Naive B cell (primary cell): ENCODE data around the gene ASPG. TPM values are rescaled to one million over a fixed set of nuclear protein-coding genes. Genes with fewer than 3 reads are reported as not detected.

ENCODE experiments used
- ATAC-seq, 2 donors: fragments of 150-1000 bp; cut with Tn5 transposase; 2 replicates each; pipeline ENCODE4 v1.10.0; 2021; ENCODE audit warnings: low read depth in 2 of 2, mild to moderate bottlenecking in 2 of 2, moderate library complexity in 2 of 2
- DNase-seq: peaks from one replicate; pipeline ENCODE4 v3.0.0; 2022
- H3K27ac Mint-ChIP-seq, 6 donors: one replicate each; pipeline ENCODE4 v1.8.0; 2020 to 2022; ENCODE audit warnings: mild to moderate bottlenecking in 6 of 6, mixed read lengths in 6 of 6, moderate library complexity in 5 of 6, inconsistent platforms in 2 of 6
- H3K27me3 Mint-ChIP-seq, 3 donors: one replicate each; pipeline ENCODE4 v1.8.0; 2021 to 2022; ENCODE audit warnings: mixed read lengths in 3 of 3, mild to moderate bottlenecking in 1 of 3
- H3K36me3 Mint-ChIP-seq, 2 donors: one replicate each; pipeline ENCODE4 v1.8.0; 2020 to 2022; ENCODE audit warnings: mixed read lengths in 2 of 2, inconsistent platforms in 1 of 2, mild to moderate bottlenecking in 1 of 2
- H3K4me1 Mint-ChIP-seq, 3 donors: one replicate each; pipeline ENCODE4 v1.8.0; 2020 to 2022; ENCODE audit warnings: mixed read lengths in 3 of 3, inconsistent platforms in 1 of 3, mild to moderate bottlenecking in 1 of 3, moderate library complexity in 1 of 3
- H3K4me3 Mint-ChIP-seq, 8 donors: one replicate each; pipeline ENCODE4 v1.8.0; 2020 to 2022; ENCODE audit warnings: mild to moderate bottlenecking in 8 of 8, mixed read lengths in 8 of 8, moderate library complexity in 8 of 8, inconsistent platforms in 2 of 8
- H3K9me3 Mint-ChIP-seq, 7 donors: one replicate each; pipeline ENCODE4 v1.8.0; 2020 to 2022; ENCODE audit warnings: mixed read lengths in 7 of 7, mild to moderate bottlenecking in 5 of 7, inconsistent platforms in 2 of 7, moderate library complexity in 1 of 7
- polyA plus RNA-seq, 6 donors: library from polyadenylated mRNA; unstranded; fragments of 300-500 nt; fragmentation: Illumina TruSeq; gene quantifications; one replicate each; pipeline ENCODE4 v1.2.3, GENCODE V29; 2021; ENCODE audit warnings: low read depth in 6 of 6

The ASPG gene
- polyA plus RNA-seq, 6 donors from 2014 or later = not detected

DNA sequence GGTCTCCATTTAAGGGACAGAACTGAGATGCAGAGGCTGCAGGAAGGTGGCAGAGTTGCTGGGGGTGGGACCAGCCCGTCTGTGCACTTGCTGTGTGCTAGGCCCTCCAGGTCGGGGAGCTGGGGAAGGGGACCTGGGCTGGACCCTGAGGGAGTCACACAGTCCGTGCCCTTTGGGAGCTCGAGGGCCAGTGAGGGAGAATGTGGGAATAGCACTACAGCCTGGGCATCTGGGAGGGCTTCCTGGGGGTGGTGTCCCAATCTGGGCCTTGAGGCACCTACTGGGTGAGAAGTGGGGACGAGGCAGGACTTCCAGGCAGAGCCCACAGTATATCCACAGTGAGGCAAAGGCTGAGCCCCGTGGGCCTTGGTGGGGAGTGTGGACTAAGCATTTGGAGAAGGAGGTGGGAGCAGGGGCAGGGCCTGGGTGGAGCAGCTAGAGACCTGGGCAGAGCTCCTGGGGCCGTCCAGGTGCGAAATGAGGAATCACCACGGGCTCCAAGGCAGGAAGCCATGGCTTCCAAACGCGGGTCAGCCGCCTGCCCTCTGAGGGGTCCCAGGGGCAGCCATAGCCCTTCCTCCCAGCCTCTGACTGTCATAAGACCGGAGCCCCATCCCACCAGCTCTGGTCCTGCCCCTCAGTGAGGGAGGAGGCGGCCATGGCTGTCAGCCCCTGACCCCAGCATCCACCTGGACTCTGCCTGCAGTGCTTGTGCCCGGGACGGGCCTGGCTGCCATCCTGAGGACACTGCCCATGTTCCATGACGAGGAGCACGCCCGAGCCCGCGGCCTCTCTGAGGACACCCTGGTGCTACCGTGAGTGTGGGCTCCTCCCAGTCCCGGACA lies 6.6 kb downstream of the ASPG start:
- Mint-ChIP-seq H3K4me3 (no peak overlapping the region), H3K36me3 (no peaks in the 10 kb centered on the region), H3K4me1 (peaks cover 6 to 9% (median 9%) of the 10 kb centered on the region in 3 donors), H3K27ac (no peak overlapping the region), H3K27me3 (peaks cover 4 to 34% (median 32%) of the 10 kb centered on the region in 3 donors), H3K9me3 (peaks cover 0 to 2% (median 0%) of the 10 kb centered on the region in 7 donors)
- ATAC-seq (no peak), DNase-seq (no peak)

DNA sequence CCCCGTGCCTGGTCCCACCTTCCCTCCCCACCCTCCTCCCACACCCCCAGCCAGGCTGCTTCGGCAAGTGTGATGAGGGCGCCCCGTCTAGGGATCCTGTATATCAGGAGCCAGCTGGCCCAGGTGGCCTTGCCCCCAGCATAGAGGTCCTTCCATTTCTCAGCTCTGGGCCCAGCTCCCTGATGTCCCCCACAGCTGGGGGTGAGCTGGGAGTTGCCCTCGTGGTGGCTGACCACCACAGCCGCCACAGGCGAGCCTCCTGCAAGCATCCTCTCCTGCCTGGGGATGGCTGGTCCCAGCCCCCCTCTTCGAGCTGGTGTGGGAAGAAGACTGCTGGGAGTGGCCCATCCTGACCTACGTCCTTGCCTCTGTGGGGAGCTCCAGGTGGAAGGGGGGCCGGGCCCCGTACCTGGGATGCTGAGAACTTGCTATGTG lies 7.4 kb downstream of the ASPG start:
- peaks cover 6 to 9% (median 9%) of the 10 kb centered on the region in 3 donors for H3K4me1 Mint-ChIP-seq
- H3K9me3 Mint-ChIP-seq = peaks cover 0 to 2% (median 0%) of the 10 kb centered on the region in 7 donors
- H3K4me3 Mint-ChIP-seq = no peak overlapping the region
- ATAC-seq = no peak
- H3K36me3 Mint-ChIP-seq = no peaks in the 10 kb centered on the region
- no peak overlapping the region for H3K27ac Mint-ChIP-seq
- H3K27me3 Mint-ChIP-seq = peaks cover 4 to 29% (median 25%) of the 10 kb centered on the region in 3 donors
- no peak for DNase-seq

DNA sequence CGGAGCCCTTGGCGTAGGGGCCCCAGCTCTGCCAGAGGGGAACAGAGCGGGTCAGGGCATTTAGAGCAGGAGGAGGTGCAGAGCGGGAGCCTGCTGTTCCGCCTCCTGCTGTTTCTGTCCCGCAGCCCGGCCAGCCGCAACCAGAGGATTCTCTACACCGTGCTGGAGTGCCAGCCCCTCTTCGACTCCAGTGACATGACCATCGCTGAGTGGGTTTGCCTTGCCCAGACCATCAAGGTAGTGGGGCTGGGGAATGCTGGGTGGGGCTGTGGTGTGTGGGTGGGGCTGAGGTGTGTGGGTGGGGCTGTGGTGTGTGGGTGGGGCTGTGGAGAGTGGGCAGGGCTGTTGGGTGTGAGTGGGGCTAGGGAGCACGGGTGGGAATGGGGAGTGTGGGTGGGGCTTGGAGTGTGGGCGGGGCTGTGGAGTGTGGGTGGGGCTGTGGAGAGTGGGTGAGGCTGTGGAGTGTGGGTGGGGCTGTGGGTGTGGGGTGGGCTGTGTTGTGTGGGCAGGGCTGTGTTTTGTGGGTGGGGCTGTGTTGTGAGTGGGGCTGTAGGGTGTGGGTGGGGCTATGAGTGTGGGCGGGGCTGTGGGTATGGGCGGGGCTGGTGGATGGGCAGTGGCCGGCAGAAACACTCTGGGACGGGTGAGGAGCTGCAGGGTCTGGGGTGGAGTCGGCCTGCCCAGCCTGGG lies 8.0 kb downstream of the ASPG start:
- ATAC-seq = peak in 1 of 2 donors; percentile 40
- Mint-ChIP-seq H3K27ac (no peak overlapping the region), H3K4me3 (no peak overlapping the region), H3K36me3 (no peaks in the 10 kb centered on the region), H3K9me3 (peaks cover 0 to 2% (median 0%) of the 10 kb centered on the region in 7 donors), H3K27me3 (peaks cover 4 to 29% (median 19%) of the 10 kb centered on the region in 3 donors), H3K4me1 (peaks cover 6 to 9% (median 9%) of the 10 kb centered on the region in 3 donors)
- no peak for DNase-seq

DNA sequence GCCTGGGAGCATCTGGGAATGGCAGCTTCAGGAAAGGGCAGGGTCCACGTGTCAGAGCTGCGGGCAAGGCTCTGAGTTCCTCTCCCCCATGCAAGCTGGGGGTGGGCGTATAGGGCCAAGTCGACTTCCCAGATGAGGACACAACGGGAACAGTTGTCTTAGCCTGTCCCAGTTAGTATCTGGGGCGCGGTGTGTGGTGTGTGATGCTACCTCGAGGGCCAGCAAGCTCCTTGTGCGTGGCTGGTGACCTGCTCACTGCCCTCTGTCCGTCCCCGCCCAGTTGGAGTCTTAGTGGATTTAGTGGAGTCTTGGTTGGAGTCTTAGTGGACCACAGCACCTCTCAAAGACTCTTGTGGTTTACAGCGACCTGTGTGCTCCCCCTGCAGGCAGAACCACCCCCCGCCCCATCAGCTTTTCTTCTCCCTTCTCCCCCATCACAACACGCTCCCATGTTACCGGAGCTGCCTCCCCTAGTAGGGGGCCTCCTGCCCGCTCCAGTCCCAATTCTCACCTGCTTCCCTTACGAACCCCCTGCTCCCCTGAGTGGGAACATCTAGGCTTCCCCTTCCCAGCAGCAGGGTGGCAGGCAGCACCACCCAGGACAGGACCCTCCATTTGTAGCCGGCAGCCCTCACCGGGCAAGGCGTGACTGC lies 8.7 kb downstream of the ASPG start:
- Mint-ChIP-seq H3K9me3 (peaks cover 0 to 2% (median 0%) of the 10 kb centered on the region in 7 donors), H3K36me3 (no peaks in the 10 kb centered on the region), H3K27ac (no peak overlapping the region), H3K4me3 (no peak overlapping the region), H3K4me1 (peaks cover 6 to 9% (median 9%) of the 10 kb centered on the region in 3 donors), H3K27me3 (peaks cover 4 to 29% (median 18%) of the 10 kb centered on the region in 3 donors)
- ATAC-seq (no peak), DNase-seq (no peak)

DNA sequence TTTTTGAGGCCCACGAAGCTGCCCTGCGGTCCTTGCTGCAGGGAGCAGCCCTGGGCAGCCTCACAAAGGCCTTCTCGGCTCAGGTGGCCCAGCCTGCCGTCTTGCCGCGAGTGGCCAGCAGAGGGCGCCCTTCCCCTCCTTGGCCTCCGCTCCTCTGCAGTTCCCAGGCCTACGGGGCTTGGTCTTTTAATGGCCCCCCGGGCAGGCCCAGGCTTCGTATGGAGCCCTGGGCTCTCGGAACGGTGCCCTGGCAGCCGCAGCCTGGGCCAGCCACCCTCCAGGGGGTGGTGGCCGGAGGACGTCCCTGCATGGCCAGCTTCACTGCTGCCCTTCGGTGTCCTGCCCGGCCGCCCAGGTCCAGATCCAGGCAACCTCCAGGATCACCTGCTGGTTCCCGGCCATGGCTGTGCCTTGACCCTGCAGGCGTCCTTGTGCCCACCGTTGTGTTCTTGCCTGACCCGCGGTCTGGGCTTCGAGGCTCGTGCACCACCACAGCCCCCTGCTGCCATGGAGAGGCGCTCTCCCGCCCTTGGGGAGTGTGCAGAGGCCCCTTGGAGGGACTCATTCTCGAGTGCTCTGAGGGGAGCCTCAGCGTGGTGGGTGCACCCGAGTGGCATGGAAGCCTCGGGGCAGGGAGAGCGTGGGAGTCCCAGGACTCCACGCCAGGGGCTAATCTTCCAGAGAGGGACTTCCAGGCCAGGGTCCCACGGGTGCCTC lies 9.4 kb downstream of the ASPG start:
- H3K4me1 Mint-ChIP-seq = peaks cover 6 to 9% (median 9%) of the 10 kb centered on the region in 3 donors
- peak overlapping the region in 1 of 6 donors; percentile 87 for H3K27ac Mint-ChIP-seq
- ATAC-seq = peak; percentile 58 to 68
- no peaks in the 10 kb centered on the region for H3K36me3 Mint-ChIP-seq
- H3K9me3 Mint-ChIP-seq = peaks cover 0 to 2% (median 0%) of the 10 kb centered on the region in 7 donors
- H3K4me3 Mint-ChIP-seq = no peak overlapping the region
- DNase-seq = peak; percentile 45
- H3K27me3 Mint-ChIP-seq = peaks cover 3 to 29% (median 18%) of the 10 kb centered on the region in 3 donors

DNA sequence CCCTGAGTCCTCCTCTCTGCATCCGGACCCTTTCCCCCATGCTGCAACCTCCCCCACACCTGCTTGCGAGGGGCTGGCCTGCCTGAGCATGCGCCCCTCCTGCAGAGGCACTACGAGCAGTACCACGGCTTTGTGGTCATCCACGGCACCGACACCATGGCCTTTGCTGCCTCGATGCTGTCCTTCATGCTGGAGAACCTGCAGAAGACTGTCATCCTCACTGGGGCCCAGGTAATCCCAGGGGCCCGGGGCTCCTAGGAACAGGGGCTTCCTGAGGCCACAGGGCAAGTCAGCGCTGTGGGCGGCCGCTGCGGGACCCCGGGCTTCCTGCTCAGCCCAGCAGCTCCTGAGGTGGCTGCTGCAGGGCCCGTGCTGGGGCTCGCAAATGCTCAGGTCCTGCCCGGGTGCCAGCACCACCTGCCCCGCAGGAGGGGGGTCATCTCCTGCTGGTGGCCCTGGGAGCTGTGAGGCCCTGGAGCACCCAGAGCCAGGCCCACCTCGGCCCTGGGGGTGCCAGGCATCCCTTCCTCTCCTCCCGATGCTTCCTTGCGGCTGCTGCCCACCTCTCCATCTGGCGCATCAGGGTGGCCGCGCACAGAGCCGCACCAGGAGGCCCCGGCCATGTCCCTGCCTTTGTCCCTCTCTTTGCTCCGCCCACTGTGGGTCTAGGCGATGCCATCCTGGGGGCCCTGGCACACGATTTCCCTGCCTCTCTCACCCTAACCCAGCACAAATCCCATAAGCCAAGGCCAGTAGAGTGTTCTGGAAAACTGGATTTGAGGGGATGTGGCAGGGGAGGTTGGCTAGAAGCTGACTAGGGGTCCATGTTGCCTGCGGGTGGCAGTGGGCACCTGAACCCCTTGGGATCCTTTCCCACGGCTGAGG lies 10.2 kb downstream of the ASPG start:
- H3K4me3 Mint-ChIP-seq = peak overlapping the region in 1 of 8 donors; percentile 18
- peaks cover 0 to 2% (median 0%) of the 10 kb centered on the region in 7 donors for H3K9me3 Mint-ChIP-seq
- no peaks in the 10 kb centered on the region for H3K36me3 Mint-ChIP-seq
- peaks cover 6 to 9% (median 9%) of the 10 kb centered on the region in 3 donors for H3K4me1 Mint-ChIP-seq
- no peak for ATAC-seq
- peak overlapping the region in 2 of 6 donors; percentile 87 to 91 for H3K27ac Mint-ChIP-seq
- DNase-seq = no peak
- H3K27me3 Mint-ChIP-seq = peaks cover 0 to 25% (median 18%) of the 10 kb centered on the region in 3 donors

DNA sequence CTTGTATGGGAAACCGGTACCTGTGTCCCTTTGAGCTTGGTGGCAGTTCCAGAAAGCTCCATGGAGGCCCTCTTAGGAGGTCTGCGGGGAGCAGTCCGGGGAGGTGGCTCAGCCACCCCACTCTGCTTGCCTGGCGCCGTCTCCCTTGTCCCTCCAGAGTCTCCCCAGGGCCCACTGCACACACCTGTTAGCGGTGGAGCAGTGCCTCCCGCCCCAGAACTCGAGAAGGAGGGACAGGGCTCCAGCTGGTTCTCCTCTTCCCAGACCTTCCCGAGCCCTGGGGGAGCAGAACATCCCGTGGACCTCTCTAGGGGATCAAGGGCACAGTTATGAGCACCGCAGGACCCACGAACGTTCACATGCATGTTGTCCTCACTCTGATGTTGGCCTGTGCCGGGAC lies 10.8 kb downstream of the ASPG start:
- H3K36me3 Mint-ChIP-seq = no peaks in the 10 kb centered on the region
- no peak overlapping the region for H3K4me3 Mint-ChIP-seq
- no peak for DNase-seq
- ATAC-seq = no peak
- H3K27ac Mint-ChIP-seq = no peak overlapping the region
- H3K9me3 Mint-ChIP-seq = peaks cover 0 to 2% (median 0%) of the 10 kb centered on the region in 7 donors
- H3K27me3 Mint-ChIP-seq = peaks cover 0 to 23% (median 16%) of the 10 kb centered on the region in 3 donors
- peaks cover 6 to 9% (median 9%) of the 10 kb centered on the region in 3 donors for H3K4me1 Mint-ChIP-seq

DNA sequence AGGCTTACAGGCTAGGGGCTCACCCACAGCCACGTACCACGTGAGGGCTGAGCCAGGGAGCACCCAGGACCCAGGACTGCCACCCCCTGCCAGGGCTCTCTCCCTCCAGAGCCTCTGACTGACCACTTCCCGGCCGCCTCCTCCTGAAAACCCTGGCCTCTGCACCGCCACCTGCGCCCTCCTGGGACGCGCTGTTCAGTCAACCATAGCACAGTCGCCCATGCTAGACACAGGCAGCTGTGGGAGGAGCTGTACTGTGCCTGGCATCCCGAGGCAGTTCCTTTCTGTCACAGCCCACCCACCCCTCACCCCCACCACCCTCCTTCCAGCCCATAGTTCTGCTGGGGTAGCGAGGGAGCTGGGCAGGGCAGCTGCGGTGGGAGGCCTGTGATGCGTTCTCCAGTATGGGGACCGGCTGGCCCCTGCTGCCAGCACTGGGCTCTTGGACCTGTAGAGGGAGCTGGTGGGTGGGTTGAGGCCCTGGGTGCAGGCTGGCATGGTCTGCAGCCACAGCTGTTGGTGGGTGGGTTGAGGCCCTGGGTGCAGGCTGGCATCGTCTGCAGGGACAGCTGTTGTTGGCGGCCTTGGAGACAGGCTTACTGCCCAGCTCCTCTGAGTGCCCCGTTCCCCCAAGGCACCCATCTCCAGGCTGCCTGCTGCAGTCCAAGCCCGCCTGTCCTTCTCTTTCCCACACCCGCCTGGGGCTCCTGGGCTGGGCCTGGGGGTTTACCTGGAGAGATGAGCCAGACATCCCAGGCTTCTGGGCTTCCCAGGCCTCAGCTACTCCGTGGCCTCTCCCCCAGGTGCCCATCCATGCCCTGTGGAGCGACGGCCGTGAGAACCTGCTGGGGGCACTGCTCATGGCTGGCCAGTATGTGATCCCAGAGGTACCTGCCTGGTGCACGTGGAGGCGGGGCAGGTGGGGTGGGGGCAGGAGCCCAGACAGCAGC lies 11.5 kb downstream of the ASPG start:
- Mint-ChIP-seq H3K4me3 (no peak overlapping the region), H3K36me3 (no peaks in the 10 kb centered on the region), H3K9me3 (peaks cover 0 to 2% (median 0%) of the 10 kb centered on the region in 7 donors), H3K4me1 (peaks cover 6 to 9% (median 9%) of the 10 kb centered on the region in 3 donors), H3K27ac (no peak overlapping the region), H3K27me3 (peaks cover 0 to 16% (median 9%) of the 10 kb centered on the region in 3 donors)
- ATAC-seq (no peak), DNase-seq (no peak)

DNA sequence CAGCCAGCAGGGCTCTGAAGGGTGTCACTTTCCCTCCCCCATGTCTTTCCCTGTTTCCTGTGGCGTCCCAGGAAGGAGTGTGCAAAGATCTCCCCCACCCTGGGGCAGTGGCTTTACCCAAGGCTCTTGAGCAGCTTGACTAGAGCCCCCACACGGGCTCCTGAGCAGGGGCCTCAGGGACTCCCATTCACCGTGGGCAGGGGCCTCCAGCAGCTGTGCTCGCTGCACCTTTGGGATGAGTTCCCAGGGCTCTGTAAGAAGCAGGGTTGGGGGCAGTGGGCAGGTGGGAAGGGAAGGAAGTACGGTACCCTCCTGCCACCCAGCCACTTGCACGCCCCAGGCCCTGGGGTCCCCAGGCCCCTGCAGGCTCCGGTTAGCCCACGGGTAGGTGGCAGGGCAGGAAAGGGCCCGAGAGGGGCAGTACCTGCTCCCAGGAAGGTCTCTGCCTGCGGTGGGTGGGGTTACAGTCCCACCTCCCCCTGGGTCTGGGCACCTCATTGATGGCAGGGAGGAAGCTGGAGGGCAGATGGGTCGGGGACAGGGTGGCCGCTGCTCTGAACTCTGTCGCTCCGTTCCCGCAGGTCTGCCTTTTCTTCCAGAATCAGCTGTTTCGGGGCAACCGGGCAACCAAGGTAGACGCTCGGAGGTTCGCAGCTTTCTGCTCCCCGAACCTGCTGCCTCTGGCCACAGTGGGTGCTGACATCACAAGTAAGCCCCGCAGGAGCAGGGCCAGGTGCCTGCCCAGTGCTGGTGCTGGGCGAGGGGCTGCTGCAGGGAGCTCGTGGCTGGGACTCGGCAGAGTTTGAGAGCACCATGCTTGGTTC lies 13.0 kb downstream of the ASPG start:
- peaks cover 0 to 15% (median 8%) of the 10 kb centered on the region in 3 donors for H3K27me3 Mint-ChIP-seq
- H3K4me3 Mint-ChIP-seq = no peak overlapping the region
- H3K27ac Mint-ChIP-seq = no peak overlapping the region
- peaks cover 6 to 9% (median 9%) of the 10 kb centered on the region in 3 donors for H3K4me1 Mint-ChIP-seq
- DNase-seq (no peak), ATAC-seq (no peak)
- H3K36me3 Mint-ChIP-seq = no peaks in the 10 kb centered on the region
- H3K9me3 Mint-ChIP-seq = peaks cover 0 to 2% (median 0%) of the 10 kb centered on the region in 7 donors

DNA sequence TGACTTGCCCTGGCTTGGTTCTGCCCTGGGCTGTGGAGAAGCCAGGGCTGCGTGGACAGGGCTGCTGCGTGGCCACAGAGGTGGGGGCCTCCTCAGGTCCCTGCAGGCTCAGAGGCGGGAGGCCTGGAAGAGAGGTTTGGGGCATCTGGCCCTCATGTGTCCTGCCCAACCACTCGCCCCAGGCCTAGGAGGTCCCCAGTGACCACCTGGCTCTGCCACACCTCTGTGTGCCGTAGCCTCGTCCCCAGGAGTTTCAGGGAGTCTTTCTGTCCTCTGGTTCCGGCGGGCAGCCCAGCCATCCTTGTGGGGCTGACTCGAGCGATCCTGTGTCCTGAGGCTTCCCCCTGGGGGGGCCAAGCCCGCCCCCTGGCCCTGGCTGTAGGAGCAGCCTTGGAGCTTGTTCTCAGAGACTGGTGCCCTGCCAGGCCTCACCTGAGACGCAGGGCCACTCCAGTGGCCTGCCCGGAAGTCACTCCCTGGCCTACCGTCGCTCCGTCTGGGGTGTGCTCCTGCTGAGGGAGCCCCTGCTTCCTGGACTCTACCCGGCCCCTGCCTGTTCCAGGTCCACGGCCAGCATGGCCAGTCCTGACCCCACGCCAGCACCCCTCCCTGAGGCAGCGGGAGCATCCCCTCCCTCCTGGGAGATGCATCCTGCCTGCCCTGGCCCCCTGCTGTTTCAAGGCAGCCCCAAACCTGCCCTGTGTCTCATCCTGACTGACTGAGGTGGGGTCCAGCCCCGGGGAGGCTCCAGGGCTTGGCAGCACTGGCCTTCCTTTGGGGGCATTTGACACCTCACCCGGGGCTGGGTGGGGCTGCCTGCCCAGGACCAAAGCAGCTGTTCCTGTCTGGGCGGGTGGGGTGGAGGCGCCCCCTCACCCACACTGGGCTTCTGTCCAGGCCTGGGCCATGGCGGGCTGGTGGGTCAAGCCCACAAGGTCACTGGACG lies 13.9 kb downstream of the ASPG start:
- no peak for ATAC-seq
- Mint-ChIP-seq H3K9me3 (peaks cover 0 to 2% (median 0%) of the 10 kb centered on the region in 7 donors), H3K4me1 (peaks cover 3 to 7% (median 5%) of the 10 kb centered on the region in 3 donors), H3K27me3 (peaks cover 0 to 12% (median 3%) of the 10 kb centered on the region in 3 donors), H3K4me3 (no peak overlapping the region), H3K36me3 (no peaks in the 10 kb centered on the region), H3K27ac (no peak overlapping the region)
- DNase-seq = no peak
